ENCODE data around the gene HK3. TPM values are rescaled to one million over a fixed set of nuclear protein-coding genes. Genes with fewer than 3 reads are reported as not detected.

The HK3 gene
- total and polyA plus RNA-seq, 4 donors, result 4.3 to 25.5 (median 13.3) TPM

- DNase-seq (ENCODE audit: low spot score), result no peak
- 86% methylated on average over 13 of the region's 13 CpGs for WGBS
- Histone ChIP-seq H3K36me3 (ENCODE audit: control insufficient read depth in 4 of 4, insufficient read depth in 3 of 4, low read depth in 1 of 4, low read length in 3 of 4) (no peaks in the 10 kb centered on the region), H3K9ac (ENCODE audit: low read depth in 1 of 2, low read length in 2 of 2) (no peak overlapping the region), H3K4me1 (ENCODE audit: control insufficient read depth in 4 of 4, insufficient read depth in 4 of 4, low read length in 3 of 4) (no peaks in the 10 kb centered on the region), H3K27me3 (ENCODE audit: control insufficient read depth in 4 of 4, insufficient read depth in 4 of 4, low read length in 3 of 4) (no peaks in the 10 kb centered on the region), H3K4me3 (ENCODE audit: low read depth in 1 of 3, low read length in 3 of 3) (no peak overlapping the region), H3K27ac (ENCODE audit: low read depth in 1 of 2, low read length in 2 of 2) (no peak overlapping the region), H3K9me3 (ENCODE audit: control insufficient read depth in 4 of 4, low read length in 3 of 4) (no peaks in the 10 kb centered on the region)
- TF ChIP-seq RXRA (IDR thresholded peaks at IDR 0.05) (no peak), HNF4A (conservative IDR thresholded peaks at IDR 0.05) (no peak), HNF4G (IDR thresholded peaks at IDR 0.05) (no peak), EGR1 (IDR thresholded peaks at IDR 0.05; ENCODE audit: low read depth in 2 of 2) (no peak), GABPA (IDR thresholded peaks at IDR 0.05 in 1 of 2, conservative IDR thresholded peaks at IDR 0.05 in 1 of 2) (no peak), REST (IDR thresholded peaks at IDR 0.05) (no peak), CTCF (IDR thresholded peaks at IDR 0.05; ENCODE audit: low read depth, low read length, missing input control) (no peak), NR2F2 (IDR thresholded peaks at IDR 0.05) (no peak), SP1 (IDR thresholded peaks at IDR 0.05) (no peak), FOXA1 (IDR thresholded peaks at IDR 0.05) (no peak), MAX (IDR thresholded peaks at IDR 0.05) (no peak)
- TF ChIP-seq, protein P1, sequence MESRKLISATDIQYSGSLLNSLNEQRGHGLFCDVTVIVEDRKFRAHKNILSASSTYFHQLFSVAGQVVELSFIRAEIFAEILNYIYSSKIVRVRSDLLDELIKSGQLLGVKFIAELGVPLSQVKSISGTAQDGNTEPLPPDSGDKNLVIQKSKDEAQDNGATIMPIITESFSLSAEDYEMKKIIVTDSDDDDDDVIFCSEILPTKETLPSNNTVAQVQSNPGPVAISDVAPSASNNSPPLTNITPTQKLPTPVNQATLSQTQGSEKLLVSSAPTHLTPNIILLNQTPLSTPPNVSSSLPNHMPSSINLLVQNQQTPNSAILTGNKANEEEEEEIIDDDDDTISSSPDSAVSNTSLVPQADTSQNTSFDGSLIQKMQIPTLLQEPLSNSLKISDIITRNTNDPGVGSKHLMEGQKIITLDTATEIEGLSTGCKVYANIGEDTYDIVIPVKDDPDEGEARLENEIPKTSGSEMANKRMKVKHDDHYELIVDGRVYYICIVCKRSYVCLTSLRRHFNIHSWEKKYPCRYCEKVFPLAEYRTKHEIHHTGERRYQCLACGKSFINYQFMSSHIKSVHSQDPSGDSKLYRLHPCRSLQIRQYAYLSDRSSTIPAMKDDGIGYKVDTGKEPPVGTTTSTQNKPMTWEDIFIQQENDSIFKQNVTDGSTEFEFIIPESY (IDR thresholded peaks at IDR 0.05), result no peak
- TF ChIP-seq, protein P2, sequence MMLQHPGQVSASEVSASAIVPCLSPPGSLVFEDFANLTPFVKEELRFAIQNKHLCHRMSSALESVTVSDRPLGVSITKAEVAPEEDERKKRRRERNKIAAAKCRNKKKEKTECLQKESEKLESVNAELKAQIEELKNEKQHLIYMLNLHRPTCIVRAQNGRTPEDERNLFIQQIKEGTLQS (IDR thresholded peaks at IDR 0.05), result no peak
Measured at GRCh38 chr5:176847726-176848290, 51.3 kb downstream of the HK3 start.

GRCh38 chr5:176847148-176847547, 52.0 kb downstream of the HK3 start:
- no peaks in the 10 kb centered on the region for H3K27me3 ChIP-seq (ENCODE audit: control insufficient read depth in 4 of 4, insufficient read depth in 4 of 4, low read length in 3 of 4)
- TF ChIP-seq HNF4A (conservative IDR thresholded peaks at IDR 0.05) (no peak), CTCF (IDR thresholded peaks at IDR 0.05; ENCODE audit: low read depth, low read length, missing input control) (no peak), GABPA (IDR thresholded peaks at IDR 0.05 in 1 of 2, conservative IDR thresholded peaks at IDR 0.05 in 1 of 2) (no peak), MAX (IDR thresholded peaks at IDR 0.05) (no peak), JUND (IDR thresholded peaks at IDR 0.05) (no peak), RXRA (IDR thresholded peaks at IDR 0.05) (no peak), TAF1 (conservative IDR thresholded peaks at IDR 0.05) (no peak), RAD21 (IDR thresholded peaks at IDR 0.05) (no peak), FOXA2 (IDR thresholded peaks at IDR 0.05) (no peak), YY1 (IDR thresholded peaks at IDR 0.05) (no peak), FOXA1 (IDR thresholded peaks at IDR 0.05) (no peak), NR2F2 (IDR thresholded peaks at IDR 0.05) (no peak), EGR1 (IDR thresholded peaks at IDR 0.05; ENCODE audit: low read depth in 2 of 2) (no peak)

More at GRCh38 chr5:176847148-176847547, 52.0 kb downstream of the HK3 start:
- Histone ChIP-seq H3K4me3 (ENCODE audit: low read depth in 1 of 3, low read length in 3 of 3) (no peak overlapping the region), H3K9me3 (ENCODE audit: control insufficient read depth in 4 of 4, low read length in 3 of 4) (no peaks in the 10 kb centered on the region), H3K27ac (ENCODE audit: low read depth in 1 of 2, low read length in 2 of 2) (no peak overlapping the region), H3K36me3 (ENCODE audit: control insufficient read depth in 4 of 4, insufficient read depth in 3 of 4, low read depth in 1 of 4, low read length in 3 of 4) (no peaks in the 10 kb centered on the region), H3K9ac (ENCODE audit: low read depth in 1 of 2, low read length in 2 of 2) (no peak overlapping the region), H3K4me1 (ENCODE audit: control insufficient read depth in 4 of 4, insufficient read depth in 4 of 4, low read length in 3 of 4) (no peaks in the 10 kb centered on the region)
- 63% methylated on average over 18 of the region's 18 CpGs for WGBS
- no peak for DNase-seq (ENCODE audit: low spot score)

All from liver (tissue), 9 donors.